NCI-H82 (cell line): ENCODE measurements around the gene FAF2.
"Not testable (repeated sequence)": the region's sequence is repeated elsewhere in the genome, so short reads cannot be mapped to it uniquely, and the experiment has no call there.

Experiments
- DNase-seq: peaks from one replicate; lab custom pipeline; 2025; lab: John Stamatoyannopoulos, UW

The FAF2 gene

GRCh38 chr5:176543428-176544182 is 95.4 kb downstream of the FAF2 start:
- DNase-seq, result peak; percentile 77

GRCh38 chr5:176545388-176545736 is 97.2 kb downstream of the FAF2 start:
- DNase-seq, result no peak

- no peak for DNase-seq
Observed at GRCh38 chr5:176545737-176546509, 97.7 kb downstream of the FAF2 start.

GRCh38 chr5:176547802-176548201 is 99.6 kb downstream of the FAF2 start:
- no peak for DNase-seq

GRCh38 chr5:176548967-176549444 is 100.8 kb downstream of the FAF2 start, which contains the start of gene CDHR2:
CDHR2 (plus strand) TSS chr5:176549342; CDS start chr5:176565353, 16,011 bp downstream.
- no peak for DNase-seq

- DNase-seq, result no peak
Observed at GRCh38 chr5:176549871-176550270, 101.7 kb downstream of the FAF2 start.

DNA sequence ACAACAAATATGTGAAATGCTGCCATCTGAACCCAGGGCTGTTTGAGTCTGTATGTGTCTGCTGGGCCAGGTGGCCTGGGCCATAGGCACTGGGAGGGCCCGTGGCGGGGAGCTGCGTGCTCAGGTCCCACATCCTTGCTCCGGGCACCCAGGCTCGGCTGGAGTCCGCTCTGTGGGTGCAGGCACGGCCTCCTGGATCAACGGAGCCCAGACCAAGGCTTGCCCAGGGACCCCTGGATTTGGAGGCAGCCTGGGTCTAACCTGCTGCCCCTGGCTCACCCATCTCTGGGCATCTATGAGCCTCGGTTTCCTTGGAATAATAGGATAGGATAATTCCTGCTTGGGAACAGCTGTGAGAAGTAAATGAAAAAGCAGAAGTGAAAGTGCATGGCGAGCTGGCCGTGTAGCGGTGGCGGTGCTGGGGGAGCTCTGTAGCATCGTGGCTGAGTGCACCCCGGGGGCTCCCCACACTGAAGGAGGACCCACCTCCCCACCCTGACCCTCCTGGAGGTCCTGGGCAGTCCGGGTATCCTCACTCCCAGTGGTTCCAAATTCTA is 102.2 kb downstream of the FAF2 start:
- DNase-seq, result no peak

DNA sequence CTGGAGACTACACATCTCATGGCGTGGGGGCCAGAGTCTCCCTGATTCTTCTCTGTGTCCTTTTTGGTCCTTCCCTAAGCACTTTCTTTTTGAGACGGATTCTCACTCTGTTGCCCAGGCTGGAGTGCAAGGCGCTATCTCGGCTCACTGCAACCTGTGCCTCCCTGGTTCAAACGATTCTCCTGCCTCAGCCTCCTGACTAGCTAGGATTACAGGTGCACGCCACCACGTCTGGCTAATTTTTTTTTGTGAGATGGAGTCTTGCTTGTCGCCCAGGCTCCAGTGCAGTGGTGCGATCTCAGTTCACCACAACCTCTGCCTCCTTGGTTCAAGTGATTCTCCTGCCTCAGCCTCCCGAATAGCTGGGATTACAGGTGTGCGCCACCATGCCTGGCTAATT is 102.8 kb downstream of the FAF2 start:
- DNase-seq, result not testable (repeated sequence)

GRCh38 chr5:176552332-176552869 is 104.2 kb downstream of the FAF2 start:
- no peak for DNase-seq

DNA sequence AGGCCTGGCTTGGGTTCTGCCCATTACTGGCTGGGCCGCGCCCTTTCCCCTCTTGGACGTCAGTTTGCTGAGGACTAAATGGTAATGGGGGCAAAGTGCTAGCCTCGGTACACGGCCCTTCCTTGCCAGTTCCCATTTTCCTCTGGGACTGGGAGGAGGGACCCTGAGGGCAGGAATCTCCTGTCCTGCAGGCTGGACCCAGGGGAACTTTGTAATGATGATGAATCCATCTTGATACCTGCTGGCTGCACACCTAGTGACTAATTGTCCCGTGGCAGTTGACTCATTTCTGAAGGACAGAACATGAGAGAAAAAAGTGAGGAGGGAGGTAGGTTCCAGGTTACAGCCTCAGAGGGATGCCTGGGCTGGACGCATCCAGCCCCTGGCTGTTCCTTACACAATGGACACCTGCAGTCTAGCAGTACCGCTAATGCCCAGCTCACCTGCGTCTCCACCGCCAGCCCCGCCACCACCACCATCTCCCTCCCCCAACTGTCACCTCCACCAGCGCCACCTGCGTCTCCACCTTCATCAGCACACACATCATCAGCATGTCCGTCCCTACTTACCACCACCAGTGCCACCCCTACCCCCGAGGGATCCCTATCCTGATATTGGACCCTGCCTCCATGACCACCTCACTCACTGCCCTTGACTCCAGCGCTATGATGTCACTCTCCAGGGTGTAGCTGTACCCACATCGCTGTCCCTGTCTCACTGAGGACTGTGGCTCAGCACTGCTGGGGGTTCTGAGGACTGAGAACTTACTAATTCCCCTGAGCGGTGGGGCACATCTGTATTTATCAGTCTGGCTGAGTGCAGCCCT is 105.3 kb downstream of the FAF2 start:
- DNase-seq, result peak; percentile 22

- DNase-seq, result no peak
Observed at GRCh38 chr5:176557846-176558245, 109.7 kb downstream of the FAF2 start.
